Thyroid gland (tissue), 4 donors: ENCODE measurements around the gene GJB1. TPM values are rescaled to one million over a fixed set of nuclear protein-coding genes. Genes with fewer than 3 reads are reported as not detected.

ENCODE experiments used
- DNase-seq, 2 donors: peaks; one replicate each; pipeline ENCODE4 v3.0.0-alpha.2; 2019
- H3K27ac ChIP-seq, 3 donors: fragments of 200-600 bp; sonication (generic); 1 replicate in 2 of 3; 2 replicates in 1 of 3; pipeline ENCODE4 v1.5.1; 2016 to 2019; ENCODE audit warnings: mild to moderate bottlenecking in 1 of 3, moderate library complexity in 1 of 3
- H3K27me3 ChIP-seq: fragments of 200-600 bp; sonication (generic); one replicate; pipeline ENCODE4 v1.5.1; 2019
- H3K36me3 ChIP-seq, 2 donors: fragments of 200-600 bp; sonication (generic); one replicate each; pipeline ENCODE4 v1.5.1; 2016 to 2019
- H3K4me1 ChIP-seq, 2 donors: fragments of 200-600 bp; sonication (generic); one replicate each; pipeline ENCODE4 v1.5.1; 2017 to 2019
- H3K4me3 ChIP-seq, 3 donors: fragments of 200-600 bp; sonication (generic); replicated peaks in 1 of 3; 1 replicate in 2 of 3; 2 replicates in 1 of 3; pipeline ENCODE4 v1.5.1; 2016; ENCODE audit warnings: mild to moderate bottlenecking in 1 of 3
- H3K9me3 ChIP-seq: fragments of 200-600 bp; sonication (generic); one replicate; pipeline ENCODE4 v1.5.1; 2017
- POLR2A ChIP-seq, 2 donors: fragments of 450-650 bp; IDR thresholded peaks; one replicate each; pipeline ENCODE4 v1.6.1; 2017; ENCODE audit warnings: antibody characterized with exemption in 2 of 2, mild to moderate bottlenecking in 2 of 2, moderate library complexity in 1 of 2
- WGBS, 2 donors: methylation state at CpG; one replicate each; pipeline ENCODE4 v1.1.5; 2017; 5-methylcytosine and 5-hydroxymethylcytosine counted together
- intact Hi-C: fragments of 100-400 bp; cut with DNase I; formaldehyde crosslinking; loops from one replicate; pipeline ENCODE4 v1.15.1; 2023
- total RNA-seq, 4 donors: library from RNA; depleted of rRNA; stranded (reverse); fragments of >200 nt; gene quantifications; one replicate each; pipeline ENCODE4 v1.2.3, GENCODE V29; 2016
- TF ChIP-seq, protein P1 (sequence below), 6 experiments: fragments of 200-600 bp in 3 of 6; fragments of 450-650 bp in 3 of 6; sonication (generic) in 3 of 6; IDR thresholded peaks; one replicate each; pipeline ENCODE4 v1.5.1; 2016 to 2019; ENCODE audit warnings: antibody characterized with exemption in 6 of 6, mild to moderate bottlenecking in 2 of 6, inconsistent platforms in 1 of 6, moderate library complexity in 1 of 6

Gene GJB1
- total RNA-seq, 4 donors from 2014 or later, result not detected

DNA sequence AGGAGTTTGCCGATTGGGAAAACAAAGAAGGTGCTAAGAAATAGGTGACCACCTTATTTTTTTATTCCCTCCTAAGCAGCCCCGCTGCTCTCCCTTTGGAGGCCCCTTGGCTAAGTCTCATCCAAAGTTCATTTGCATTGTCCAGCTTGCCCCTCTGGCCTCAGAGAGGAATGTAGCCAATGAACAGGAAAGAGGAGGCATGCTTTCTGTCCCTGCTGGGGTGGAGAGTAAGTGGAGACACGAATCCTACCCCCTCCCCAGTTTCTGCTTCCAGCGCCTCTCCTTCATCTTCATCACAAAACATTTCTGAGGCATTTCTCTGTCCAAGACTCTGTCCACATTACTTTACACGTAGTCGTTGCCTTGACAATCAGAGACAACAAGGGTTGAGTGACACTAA lies 39.7 kb upstream of the GJB1 start:
- TF ChIP-seq, protein P1, sequence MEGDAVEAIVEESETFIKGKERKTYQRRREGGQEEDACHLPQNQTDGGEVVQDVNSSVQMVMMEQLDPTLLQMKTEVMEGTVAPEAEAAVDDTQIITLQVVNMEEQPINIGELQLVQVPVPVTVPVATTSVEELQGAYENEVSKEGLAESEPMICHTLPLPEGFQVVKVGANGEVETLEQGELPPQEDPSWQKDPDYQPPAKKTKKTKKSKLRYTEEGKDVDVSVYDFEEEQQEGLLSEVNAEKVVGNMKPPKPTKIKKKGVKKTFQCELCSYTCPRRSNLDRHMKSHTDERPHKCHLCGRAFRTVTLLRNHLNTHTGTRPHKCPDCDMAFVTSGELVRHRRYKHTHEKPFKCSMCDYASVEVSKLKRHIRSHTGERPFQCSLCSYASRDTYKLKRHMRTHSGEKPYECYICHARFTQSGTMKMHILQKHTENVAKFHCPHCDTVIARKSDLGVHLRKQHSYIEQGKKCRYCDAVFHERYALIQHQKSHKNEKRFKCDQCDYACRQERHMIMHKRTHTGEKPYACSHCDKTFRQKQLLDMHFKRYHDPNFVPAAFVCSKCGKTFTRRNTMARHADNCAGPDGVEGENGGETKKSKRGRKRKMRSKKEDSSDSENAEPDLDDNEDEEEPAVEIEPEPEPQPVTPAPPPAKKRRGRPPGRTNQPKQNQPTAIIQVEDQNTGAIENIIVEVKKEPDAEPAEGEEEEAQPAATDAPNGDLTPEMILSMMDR (IDR thresholded peaks at IDR 0.05), result no peak
- no peak for TF ChIP-seq POLR2A (IDR thresholded peaks at IDR 0.05)
- no peaks in the 10 kb centered on the region for H3K9me3 ChIP-seq
- peaks cover 0 to 3% of the 10 kb centered on the region in 2 donors for H3K4me1 ChIP-seq
- no peaks in the 10 kb centered on the region for H3K36me3 ChIP-seq
- 50 to 58% methylated on average over 6 of the region's 6 CpGs for WGBS, 2 donors
- no peak overlapping the region for H3K4me3 ChIP-seq
- no peak for DNase-seq
- no peak overlapping the region for H3K27ac ChIP-seq
- H3K27me3 ChIP-seq, result no peaks in the 10 kb centered on the region
- intact Hi-C loops, result no loop called here

DNA sequence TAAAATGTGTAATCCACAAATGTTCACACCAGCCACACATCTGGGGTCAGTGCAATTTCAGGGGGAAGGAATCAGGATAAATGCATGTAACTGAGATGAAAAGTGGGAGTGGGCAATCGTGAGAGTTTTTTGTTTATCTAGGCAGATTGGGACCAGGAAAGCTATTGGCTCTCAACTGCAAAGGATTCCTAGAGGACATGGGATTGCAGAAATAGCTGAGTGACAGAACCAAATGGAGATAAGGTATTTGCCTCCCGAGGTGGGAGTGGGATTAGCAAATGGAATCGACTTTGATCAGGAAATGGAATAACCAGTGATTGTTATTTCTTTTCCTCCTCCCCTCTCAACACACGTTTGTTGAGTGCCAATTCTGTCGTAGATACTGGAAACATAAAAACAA lies 38.9 kb upstream of the GJB1 start:
- Histone ChIP-seq H3K27me3 (no peaks in the 10 kb centered on the region), H3K9me3 (no peaks in the 10 kb centered on the region), H3K27ac (no peak overlapping the region), H3K36me3 (no peaks in the 10 kb centered on the region), H3K4me1 (no peaks in the 10 kb centered on the region), H3K4me3 (no peak overlapping the region)
- 51 to 61% methylated on average over 5 of the region's 5 CpGs for WGBS, 2 donors
- intact Hi-C loops, result no loop called here
- no peak for TF ChIP-seq POLR2A (IDR thresholded peaks at IDR 0.05)
- TF ChIP-seq, protein P1 (IDR thresholded peaks at IDR 0.05), result no peak
- no peak for DNase-seq

DNA sequence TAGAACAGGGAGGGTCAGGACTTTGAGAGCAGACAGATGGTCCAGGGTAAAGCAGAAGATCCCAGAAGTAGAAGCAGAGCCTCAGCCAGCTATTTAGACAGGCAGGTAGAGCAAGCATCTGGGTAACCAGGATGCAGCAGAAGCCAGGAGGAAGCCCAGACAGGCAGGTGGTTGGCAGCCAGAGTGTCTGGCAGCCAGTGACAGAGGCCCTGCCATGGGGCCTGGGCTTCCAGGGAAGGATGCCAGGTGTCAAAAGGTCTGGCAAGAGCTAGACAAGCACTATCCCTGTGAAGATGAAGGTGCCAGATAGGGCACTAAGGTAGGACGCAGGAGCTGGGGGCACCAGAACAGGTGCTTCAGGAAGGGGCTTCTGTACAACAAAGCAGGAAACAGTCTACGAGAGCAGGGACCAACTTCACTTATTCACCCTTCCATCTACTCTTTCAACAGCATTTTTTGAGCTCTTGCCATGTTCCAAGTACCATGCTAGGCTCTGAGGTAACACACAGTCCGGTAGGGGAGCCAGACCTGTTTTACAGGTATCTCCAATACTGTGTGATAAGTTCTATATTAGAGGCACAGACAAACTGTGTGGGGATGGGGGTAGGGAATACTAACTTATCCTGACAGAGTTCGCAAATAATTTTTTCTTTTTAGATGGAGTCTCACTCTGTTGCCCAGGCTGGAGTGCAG lies 38.1 kb upstream of the GJB1 start:
- no peaks in the 10 kb centered on the region for H3K9me3 ChIP-seq
- TF ChIP-seq, protein P1 (IDR thresholded peaks at IDR 0.05), result no peak
- TF ChIP-seq POLR2A (IDR thresholded peaks at IDR 0.05), result no peak
- no peaks in the 10 kb centered on the region for H3K4me1 ChIP-seq
- H3K36me3 ChIP-seq, result no peaks in the 10 kb centered on the region
- H3K4me3 ChIP-seq, result no peak overlapping the region
- H3K27ac ChIP-seq, result no peak overlapping the region
- H3K27me3 ChIP-seq, result no peaks in the 10 kb centered on the region
- 55 to 64% methylated on average over 4 of the region's 4 CpGs for WGBS, 2 donors
- intact Hi-C loops, result no loop called here
- DNase-seq, result peak; percentile 4 to 8

DNA sequence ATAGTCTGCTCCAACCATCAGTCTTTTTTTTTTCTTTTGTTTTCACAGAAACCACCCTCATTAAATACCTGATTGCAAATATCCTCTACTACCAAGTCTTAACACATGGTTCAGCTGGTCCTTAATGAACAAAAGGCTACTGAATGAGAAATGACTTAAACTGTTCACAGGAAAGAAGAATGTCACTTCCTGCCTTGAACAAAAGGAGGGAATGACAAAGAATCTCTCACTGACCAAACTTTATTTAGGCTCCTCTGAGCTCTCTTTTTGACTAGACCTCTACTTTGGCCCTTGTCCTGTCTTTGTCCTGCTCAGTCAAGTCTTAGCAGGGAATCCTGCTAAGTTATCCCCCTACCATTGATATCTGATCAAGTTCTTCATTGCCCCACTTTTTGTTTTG lies 31.8 kb upstream of the GJB1 start:
- Histone ChIP-seq H3K36me3 (no peaks in the 10 kb centered on the region), H3K4me3 (no peak overlapping the region), H3K9me3 (no peaks in the 10 kb centered on the region), H3K27ac (no peak overlapping the region), H3K4me1 (no peaks in the 10 kb centered on the region), H3K27me3 (no peaks in the 10 kb centered on the region)
- intact Hi-C loops, result no loop called here
- no peak for DNase-seq
- no peak for TF ChIP-seq POLR2A (IDR thresholded peaks at IDR 0.05)
- TF ChIP-seq, protein P1 (IDR thresholded peaks at IDR 0.05), result no peak

GRCh38 chrX:71195964-71196649 lies 26.9 kb upstream of the GJB1 start:
- Histone ChIP-seq H3K27me3 (no peaks in the 10 kb centered on the region), H3K27ac (no peak overlapping the region), H3K36me3 (no peaks in the 10 kb centered on the region), H3K4me3 (no peak overlapping the region), H3K4me1 (no peaks in the 10 kb centered on the region), H3K9me3 (no peaks in the 10 kb centered on the region)
- WGBS, 2 donors, result 65 to 67% methylated on average over 4 of the region's 4 CpGs
- intact Hi-C loops, result no loop called here
- DNase-seq, result no peak
- no peak for TF ChIP-seq POLR2A (IDR thresholded peaks at IDR 0.05)
- TF ChIP-seq, protein P1 (IDR thresholded peaks at IDR 0.05), result no peak
